K562 (cell line): ENCODE results near the gene SCFD2. TPM values are rescaled to one million over a fixed set of nuclear protein-coding genes. Genes with fewer than 3 reads are reported as not detected.

Experiments
- CBX3 ChIP-seq, 2 experiments: IDR thresholded peaks; 1 replicate in 1 of 2; 2 replicates in 1 of 2; pipeline ENCODE4 v1.6.1; 2012; ENCODE audit warnings: inconsistent platforms in 2 of 2, low read length in 2 of 2, borderline replicate concordance in 1 of 2, control low read depth in 1 of 2
- CHD7 ChIP-seq: fragments of 200-600 bp; sonication (generic); IDR thresholded peaks from one replicate; pipeline ENCODE4 v1.6.1; 2012; ENCODE audit warnings: mild to moderate bottlenecking, low read depth, low read length, inconsistent platforms
- CREB1 ChIP-seq, 2 experiments: sonication (generic) in 1 of 2; formaldehyde crosslinking in 1 of 2; IDR thresholded peaks; 2 replicates each; pipeline versions ENCODE4 v1.6.1 to v1.8.0; 2012 to 2022; ENCODE audit warnings: inconsistent platforms in 1 of 2, mild to moderate bottlenecking in 1 of 2, missing genetic modification reagents in 1 of 2, moderate library complexity in 1 of 2
- CREB3L1 ChIP-seq: fragments of 450-650 bp; IDR thresholded peaks from 2 replicates; pipeline ENCODE4 v1.6.1; 2014; ENCODE audit warnings: low read depth, mild to moderate bottlenecking, moderate library complexity, borderline replicate concordance
- SPI1 ChIP-seq: IDR thresholded peaks from 2 replicates; pipeline ENCODE4 v1.6.1; 2011; ENCODE audit warnings: low read depth, low read length, control low read depth, borderline replicate concordance
- U2AF1 ChIP-seq: fragments of 200-400 bp; formaldehyde crosslinking; optimal IDR thresholded peaks from 2 replicates; pipeline ENCODE3; 2017; ENCODE audit warnings: mild to moderate bottlenecking, low read depth, low read length, moderate library complexity
- ZNF77 ChIP-seq: fragments of 250-450 bp; sonication (Bioruptor Pico); IDR thresholded peaks from 2 replicates; pipeline ENCODE4 v1.5.0; 2020
- polyA plus RNA-seq, 8 experiments: library from polyadenylated mRNA; depleted of rRNA in 4 of 8; stranded (reverse) in 5 of 8; unstranded in 3 of 8; fragments of >200 nt; fragmentation: Nextera tagmentation in 2 of 8; fragmentation: Illumina TruSeq in 1 of 8; extraction: Ambion mirVana in 2 of 8; extraction: Trizol in 1 of 8; gene quantifications; 2 replicates each; pipeline versions ENCODE4 v1.2.1 to v1.2.3, GENCODE V29; 2011 to 2014; ENCODE audit warnings: inconsistent platforms in 1 of 8, missing spikeins in 1 of 8
- total RNA-seq, 7 experiments: library from RNA; depleted of rRNA in 6 of 7; stranded (reverse); fragments of >200 nt in 6 of 7; fragmentation: Illumina TruSeq in 2 of 7; extraction: Trizol in 2 of 7; gene quantifications; 2 replicates each; pipeline versions ENCODE4 v1.2.1 to v1.2.3, GENCODE V29; 2011 to 2021; ENCODE audit warnings: low replicate concordance in 1 of 7

Gene SCFD2
- total and polyA plus RNA-seq, 9 of the 15 experiments (the other 6 are each of a cell fraction or from before 2014, with no cell fraction given): 5.7 to 30.3 (median 22.8) TPM

DNA sequence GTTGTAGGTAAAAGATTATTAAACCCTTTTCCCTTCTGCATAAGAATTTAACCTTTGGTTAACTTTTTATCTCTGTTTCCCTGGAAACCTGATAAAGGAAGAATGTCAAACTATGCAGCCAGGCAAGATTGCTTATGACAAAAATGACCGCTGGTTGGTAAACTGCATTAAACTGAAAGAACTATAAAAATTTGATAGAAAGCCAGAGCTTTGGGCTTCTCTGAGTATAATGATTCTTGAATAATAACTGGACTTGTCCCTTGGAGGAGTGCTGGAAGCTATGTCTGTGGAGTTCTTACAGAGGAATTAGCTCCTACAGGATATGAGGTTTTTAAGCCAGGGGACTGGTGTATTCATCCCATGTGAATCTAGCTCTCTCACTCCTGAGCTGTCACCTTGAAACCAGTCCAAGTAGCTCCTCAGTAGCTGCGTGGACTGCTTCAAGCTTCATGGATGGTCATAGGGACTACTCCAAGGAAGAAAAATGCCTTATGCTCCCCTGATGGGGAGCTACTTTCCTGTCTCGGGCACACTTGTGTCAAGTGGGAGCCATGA lies 451.7 kb downstream of the SCFD2 start (continued):
- TF ChIP-seq CHD7 (no peak), CREB1 (IDR thresholded peaks at IDR 0.05) (no peak), CREB1 (CRISPR knock-in tag; IDR thresholded peaks at IDR 0.05) (no peak), SPI1 (no peak), ZNF77 (no peak), CREB3L1 (no peak), CBX3 (IDR thresholded peaks at IDR 0.05; ENCODE audit: borderline replicate concordance in 1 of 2, low read length in 2 of 2) (no peak), U2AF1 (no peak)
